Caki2 (cell line): ENCODE results near the gene CBX5. TPM values are rescaled to one million over a fixed set of nuclear protein-coding genes. Genes with fewer than 3 reads are reported as not detected.

Source experiments
- DNase-seq: peaks from one replicate; pipeline ENCODE4 v3.0.0-alpha.2; 2015; ENCODE audit warnings: low read depth
- in situ Hi-C: cut with HindIII; loops from 2 replicates; pipeline ENCODE4 v1.10.0; 2016; ENCODE audit warnings: low sequenced_read_pairs, low pct_unique_long_range_greater_than_20kb, mixed read lengths
- total RNA-seq: library from RNA; depleted of rRNA; stranded (reverse); fragments of >200 nt; shearing (Covaris generic); gene quantifications from 2 replicates; pipeline ENCODE4 v1.2.3, GENCODE V29; 2014; ENCODE audit warnings: low replicate concordance

The CBX5 gene
- total RNA-seq, 1 experiment from 2014 or later: 44.3 TPM

DNA sequence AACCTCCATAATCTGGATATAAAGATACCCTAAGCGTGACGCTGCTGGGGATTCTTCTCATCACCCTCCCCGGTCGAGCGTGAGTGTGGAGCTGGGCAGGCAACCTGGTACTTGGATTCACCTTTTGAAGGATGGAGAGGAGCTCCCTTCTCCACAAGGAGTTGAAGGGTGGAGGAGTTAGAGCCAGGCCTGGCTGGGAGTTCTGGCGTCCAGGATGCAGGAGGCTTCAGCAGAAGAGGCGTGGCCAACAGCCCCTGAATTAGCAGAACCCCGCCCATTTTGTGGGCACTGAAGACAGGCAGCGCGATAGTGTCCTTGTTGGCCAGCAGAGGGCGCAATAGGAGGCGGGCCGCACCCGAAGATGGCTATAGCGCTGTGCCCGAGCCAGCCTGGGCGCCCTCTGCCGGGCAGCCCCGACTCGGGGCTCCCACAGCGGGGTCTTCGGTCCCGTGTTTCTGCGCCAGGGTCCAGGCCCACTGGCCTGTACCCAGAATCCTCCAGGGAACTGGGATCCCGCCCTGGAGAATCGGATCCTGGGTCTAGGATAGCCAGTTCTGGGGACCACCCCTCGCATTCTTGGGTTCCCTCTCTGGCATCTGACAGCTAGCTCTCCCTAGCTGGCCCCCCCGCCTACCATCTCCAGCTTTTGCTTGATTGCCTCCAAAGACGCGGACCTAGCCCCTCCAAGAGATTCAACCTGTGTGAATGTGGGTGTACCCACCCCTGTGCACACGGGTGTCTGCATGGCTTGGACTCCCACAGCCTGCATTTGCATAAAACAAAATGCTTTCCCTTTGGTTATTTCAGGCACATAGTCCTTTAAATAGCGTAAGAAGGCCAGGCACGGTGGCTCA is 65.1 kb downstream of the CBX5 start:
- in situ Hi-C loops: loop anchor here (25.0 kb wide), 1 partner anchor 202 kb away; the partner anchor contains the start of genes HOXC8 and HOXC9
- peak; percentile 87 for DNase-seq

DNA sequence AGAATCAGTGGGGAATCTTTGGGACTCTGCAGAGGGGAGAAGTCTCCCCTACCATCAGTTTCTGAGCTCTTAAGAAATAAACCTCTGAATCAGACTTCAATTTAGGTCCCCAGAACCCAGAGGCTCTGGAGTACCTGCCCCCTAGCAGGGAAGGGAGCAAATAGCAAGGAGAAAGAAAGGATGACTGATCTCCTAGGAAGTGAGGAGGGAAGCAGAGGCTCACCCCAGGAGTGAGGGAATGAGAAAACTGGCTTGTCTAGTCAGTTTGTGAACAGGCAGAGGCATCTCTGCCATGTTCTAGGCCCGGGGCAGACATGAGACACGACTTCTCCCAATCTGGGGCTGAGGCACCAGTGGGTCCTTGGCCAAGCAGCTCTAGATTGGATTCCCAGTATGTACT is 66.8 kb downstream of the CBX5 start:
- no peak for DNase-seq
- in situ Hi-C loops: loop anchor here (25.0 kb wide), 1 partner anchor 201 kb away; the partner anchor contains the start of genes HOXC8 and HOXC9

DNA sequence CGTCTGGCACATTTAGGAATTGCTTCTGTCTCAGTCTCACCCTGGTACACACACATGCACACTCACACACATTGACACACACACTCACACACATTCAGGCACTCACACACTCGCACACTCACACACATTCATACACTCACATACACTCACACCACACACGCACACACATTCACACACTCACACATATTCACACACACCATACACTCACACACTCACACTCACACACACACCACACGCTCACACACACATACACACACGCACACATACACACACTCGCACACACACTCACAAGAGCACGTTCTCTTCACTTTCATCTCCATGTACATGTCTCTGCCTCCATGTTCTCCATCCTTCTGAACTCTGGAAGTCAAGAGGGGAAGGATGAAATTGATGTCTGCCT is 68.0 kb downstream of the CBX5 start:
- in situ Hi-C loops: loop anchor here (25.0 kb wide), 1 partner anchor 200 kb away; the partner anchor contains the start of genes HOXC8 and HOXC9
- DNase-seq: no peak

DNA sequence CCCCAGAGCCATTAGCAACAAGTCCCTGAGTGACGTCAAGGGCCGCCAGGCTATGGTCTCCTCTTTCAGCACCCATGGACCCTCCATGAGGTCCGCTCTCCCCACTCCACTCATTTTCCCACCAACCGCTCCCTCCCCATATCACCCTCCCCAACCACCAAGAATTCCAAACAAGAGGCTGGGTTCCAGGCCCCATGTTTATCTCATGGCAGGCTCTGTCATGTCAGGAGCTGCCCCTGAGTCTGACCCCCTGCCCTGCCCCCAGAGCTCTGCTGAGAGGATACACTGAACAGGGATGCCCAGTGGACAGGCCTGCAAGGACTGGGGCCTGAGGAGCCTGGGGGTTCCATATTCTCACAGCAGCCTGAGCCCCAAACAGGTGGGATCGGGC is 69.5 kb downstream of the CBX5 start:
- in situ Hi-C loops: loop anchor here (25.0 kb wide), 1 partner anchor 198 kb away; the partner anchor contains the start of genes HOXC8 and HOXC9
- DNase-seq: no peak

DNA sequence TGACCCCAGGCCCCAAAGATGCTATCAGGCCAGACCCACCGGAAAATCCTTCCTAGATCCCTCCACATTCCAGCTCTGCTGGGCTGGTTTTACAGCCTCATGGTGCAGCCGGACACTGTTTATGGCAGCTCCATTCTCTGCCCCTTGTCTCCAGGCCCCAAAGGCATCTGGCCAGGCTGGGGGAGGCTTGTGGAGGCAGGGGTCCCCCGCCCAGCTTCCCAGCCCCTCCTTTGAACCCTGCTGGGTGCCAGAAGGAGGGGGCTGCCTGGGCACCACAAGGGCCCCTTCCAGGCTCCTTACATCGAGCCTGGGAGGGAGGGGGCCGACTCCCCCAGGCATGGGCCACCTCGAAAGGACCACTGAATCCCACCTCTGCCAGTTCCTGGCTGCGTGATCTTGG is 71.3 kb downstream of the CBX5 start:
- no peak for DNase-seq
- in situ Hi-C loops: loop anchor here (25.0 kb wide), 1 partner anchor 196 kb away; the partner anchor contains the start of genes HOXC8 and HOXC9

DNA sequence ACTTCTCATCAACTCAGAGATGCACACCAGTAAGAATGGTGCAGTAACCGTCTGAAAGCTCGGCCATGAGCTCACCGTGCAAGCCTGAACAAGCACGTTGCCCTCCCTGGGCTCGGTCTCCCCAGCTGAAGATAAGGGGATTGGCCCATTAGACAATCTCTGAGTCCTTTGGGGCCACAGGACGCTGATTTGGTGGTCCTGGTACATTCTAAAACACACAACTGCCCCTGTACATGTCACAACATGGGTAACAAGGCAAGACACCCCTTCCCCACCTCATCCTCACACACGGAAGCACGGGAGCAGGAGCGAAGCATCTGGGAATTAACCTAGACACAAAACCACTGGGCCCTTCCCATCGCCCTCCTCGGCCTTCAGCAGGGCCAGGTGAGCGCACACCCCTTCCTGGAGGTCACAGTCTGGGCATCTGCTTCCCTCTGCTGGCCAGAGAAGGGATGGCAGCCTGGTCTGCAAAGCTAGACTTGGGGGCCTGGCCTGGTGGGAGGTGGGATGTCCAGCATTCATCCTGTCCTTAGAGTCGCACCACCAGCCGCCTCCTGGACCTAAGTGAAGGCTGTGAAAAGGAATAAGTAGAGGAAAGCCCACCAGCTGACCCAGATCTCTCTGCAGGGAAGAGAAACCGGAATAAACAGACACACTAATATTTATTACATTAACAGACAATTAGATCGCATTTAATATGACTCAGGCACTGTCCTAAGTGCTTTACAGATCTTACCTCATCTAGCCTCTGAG is 72.2 kb downstream of the CBX5 start:
- peak; percentile 70 for DNase-seq
- in situ Hi-C loops: loop anchor here (25.0 kb wide), 1 partner anchor 195 kb away; the partner anchor contains the start of genes HOXC8 and HOXC9

DNA sequence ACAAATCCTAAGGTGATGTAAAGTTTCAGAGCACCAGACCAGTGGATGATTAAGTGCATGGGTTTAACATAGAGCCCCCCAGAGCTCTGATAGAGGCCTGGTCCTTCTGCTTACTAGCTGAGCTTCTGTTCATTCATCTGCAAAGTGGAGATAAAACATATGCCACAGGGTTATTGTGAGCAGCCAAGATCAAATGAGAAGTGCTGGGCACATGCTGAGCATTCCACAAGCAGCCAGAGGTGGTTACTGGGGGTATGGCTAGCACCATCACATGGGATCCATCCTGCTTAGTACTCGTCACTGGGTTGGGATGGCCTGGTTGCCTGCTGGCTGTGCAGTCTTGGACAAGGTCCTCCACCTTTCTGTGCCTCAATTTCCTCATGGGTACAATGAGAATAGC is 73.1 kb downstream of the CBX5 start:
- no peak for DNase-seq
- in situ Hi-C loops: loop anchor here (25.0 kb wide), 1 partner anchor 194 kb away; the partner anchor contains the start of genes HOXC8 and HOXC9

DNA sequence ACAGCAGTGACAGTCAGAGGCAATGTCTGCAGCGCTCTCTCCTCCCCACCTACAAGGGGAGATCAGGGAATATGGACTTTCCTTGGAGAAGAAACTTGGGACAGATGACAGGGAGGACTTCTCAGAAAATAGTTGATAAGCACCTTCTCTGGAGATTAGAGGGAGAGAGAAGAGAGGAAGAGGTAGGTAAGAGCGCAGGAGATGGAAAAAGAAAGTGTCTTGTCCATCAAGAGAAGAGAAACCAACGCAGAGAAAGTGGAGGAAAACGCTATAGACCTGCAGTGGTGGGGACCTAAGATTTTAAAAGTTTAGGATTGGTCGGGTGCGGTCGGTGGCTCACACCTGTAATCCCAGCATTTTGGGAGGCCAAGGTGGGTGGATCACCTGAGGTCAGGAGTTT is 75.6 kb downstream of the CBX5 start:
- in situ Hi-C loops: loop anchor here (25.0 kb wide), 1 partner anchor 192 kb away; the partner anchor contains the start of genes HOXC8 and HOXC9
- DNase-seq: no peak

DNA sequence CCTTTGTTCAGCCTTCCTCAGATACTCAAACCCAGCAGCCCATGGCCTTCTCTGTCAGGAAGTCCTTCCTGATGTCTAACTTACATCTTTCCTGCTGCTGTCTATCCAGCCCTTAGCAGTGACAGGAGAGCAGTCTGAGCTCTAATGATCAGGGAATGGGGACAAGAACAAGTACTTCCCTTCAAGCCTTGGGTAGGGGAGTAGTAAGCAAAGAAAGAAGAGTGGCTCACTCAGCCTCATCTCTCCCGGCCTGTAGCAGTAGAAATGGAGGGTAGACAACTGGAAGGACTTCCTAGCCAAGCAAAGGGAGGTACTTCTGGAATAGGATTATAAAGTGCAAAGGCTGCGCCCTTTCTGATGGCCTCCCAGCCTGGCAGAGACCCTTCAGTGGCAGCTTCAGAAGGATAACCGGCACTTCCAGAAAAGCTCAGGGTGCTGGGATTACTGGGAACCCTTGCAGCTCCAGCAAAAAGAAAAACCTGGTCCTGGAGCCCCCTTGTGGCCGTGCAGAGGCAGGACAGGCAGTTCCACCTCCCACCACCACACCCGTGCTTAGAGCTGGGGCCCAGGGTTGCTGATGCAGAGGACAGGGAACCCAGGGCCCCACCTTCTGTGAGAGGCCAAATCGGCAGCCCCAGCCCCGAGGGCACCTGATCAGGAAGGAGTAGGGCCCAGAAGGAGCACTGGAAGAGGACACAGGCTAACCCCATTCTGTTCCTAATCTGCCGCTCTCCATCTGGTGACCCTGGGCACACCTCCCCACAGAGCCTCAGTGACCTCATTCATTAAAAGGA is 78.7 kb downstream of the CBX5 start:
- in situ Hi-C loops: loop anchor here (25.0 kb wide), 1 partner anchor 189 kb away; the partner anchor contains the start of genes HOXC8 and HOXC9
- peak; percentile 74 for DNase-seq

DNA sequence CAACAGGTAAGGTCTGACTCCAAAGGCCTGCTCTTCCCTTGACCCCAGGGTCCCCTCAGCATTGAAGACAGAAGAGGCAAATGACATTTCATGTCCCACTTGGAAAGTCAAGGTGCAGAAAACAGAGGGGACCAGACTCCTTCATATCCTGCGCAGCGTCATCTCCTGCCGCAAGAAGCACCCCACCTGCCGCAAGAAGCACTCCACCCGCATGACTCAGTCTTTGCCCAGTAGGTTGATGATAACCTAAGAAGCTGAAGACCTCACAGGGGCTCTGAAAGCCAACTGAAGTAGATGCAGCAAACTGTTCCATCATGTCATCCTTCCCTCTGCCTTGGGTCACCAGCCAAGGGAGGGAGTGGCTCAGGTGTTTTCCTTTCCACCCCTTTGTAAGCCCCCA is 79.5 kb downstream of the CBX5 start:
- in situ Hi-C loops: loop anchor here (25.0 kb wide), 1 partner anchor 188 kb away; the partner anchor contains the start of genes HOXC8 and HOXC9
- no peak for DNase-seq

DNA sequence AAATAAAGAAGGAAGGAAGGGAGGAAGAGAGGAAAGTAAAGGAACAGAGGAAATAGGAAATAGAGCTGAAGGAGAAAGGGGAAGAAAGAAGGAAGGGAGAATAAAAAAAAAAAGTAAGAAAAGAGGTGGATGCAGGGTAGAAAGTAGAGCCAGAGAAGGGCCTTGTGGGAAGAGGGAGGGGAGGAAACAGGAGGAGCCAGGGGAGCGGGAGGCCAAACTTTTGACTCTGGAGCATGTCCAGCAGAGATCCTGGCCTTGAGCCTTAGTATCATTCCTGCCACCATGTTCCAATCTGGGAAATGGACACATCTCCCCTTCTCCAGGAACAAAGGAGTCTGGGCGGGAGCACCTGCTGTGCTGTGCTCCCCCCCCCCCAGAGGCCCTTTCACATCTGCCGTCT is 80.0 kb downstream of the CBX5 start:
- no peak for DNase-seq
- in situ Hi-C loops: loop anchor here (25.0 kb wide), 1 partner anchor 188 kb away; the partner anchor contains the start of genes HOXC8 and HOXC9

DNA sequence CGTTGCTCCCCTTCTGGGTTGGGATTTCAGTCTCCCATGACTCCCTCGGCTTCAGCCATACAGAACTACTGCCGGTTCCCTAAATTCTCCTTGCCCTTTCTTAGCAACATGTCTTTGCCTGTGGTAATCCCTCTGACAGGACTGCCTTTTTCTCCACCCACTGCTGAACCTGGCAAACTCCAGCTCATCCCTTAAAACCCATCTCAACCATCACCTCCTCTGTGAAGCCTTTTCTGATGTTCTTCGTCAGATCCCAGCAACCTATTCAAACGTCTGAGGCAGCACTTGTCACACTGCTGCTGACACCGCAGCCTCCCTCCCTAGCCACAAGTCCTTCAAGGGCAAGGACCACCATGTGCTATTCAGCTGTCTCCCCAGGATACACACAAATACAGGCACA is 80.9 kb downstream of the CBX5 start:
- DNase-seq: no peak
- in situ Hi-C loops: no loop called here

DNA sequence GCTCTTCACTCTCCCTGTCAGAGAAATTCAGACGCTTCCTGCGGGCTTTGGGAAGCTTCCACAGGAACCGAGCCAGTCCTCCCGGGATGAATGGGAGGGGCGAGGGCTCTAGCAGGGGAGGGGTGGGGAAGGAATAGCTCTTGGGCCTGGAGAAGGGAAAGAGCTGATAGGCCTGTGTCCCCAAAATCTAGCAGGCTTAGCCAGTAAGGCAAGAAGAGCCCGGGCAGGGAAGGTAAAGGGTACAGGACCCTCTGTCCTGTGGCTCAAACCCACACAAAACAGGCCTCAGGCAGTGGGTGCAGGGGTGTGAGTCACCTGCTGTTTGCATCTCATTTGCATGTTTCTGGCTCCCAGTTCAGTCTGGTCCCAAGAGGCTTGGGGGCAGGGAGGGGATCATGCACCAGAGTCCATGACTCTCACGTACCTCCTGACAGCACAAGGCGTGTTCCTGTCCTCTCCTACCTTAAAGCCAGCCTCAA is 82.5 kb downstream of the CBX5 start:
- in situ Hi-C loops: no loop called here
- no peak for DNase-seq

DNA sequence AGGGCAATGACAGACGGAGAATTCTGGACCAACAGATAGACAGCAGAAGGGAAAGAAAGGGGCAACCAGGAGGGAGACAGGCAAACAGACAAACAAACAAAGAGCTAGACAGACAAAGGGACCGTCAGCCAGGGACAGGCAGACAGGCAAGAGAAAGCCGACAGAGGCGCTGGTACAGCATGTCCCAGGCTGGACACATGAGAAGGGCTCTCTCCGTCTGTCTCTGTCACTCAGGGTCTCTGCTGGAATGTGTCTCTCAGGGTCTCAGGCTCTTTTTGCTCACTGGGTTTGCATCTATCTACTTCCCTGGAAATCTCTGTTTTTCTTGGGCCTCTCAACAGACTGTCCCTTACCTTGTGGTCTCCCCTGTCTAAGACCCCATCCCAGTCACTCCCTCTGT is 82.9 kb downstream of the CBX5 start:
- DNase-seq: no peak
- in situ Hi-C loops: no loop called here

DNA sequence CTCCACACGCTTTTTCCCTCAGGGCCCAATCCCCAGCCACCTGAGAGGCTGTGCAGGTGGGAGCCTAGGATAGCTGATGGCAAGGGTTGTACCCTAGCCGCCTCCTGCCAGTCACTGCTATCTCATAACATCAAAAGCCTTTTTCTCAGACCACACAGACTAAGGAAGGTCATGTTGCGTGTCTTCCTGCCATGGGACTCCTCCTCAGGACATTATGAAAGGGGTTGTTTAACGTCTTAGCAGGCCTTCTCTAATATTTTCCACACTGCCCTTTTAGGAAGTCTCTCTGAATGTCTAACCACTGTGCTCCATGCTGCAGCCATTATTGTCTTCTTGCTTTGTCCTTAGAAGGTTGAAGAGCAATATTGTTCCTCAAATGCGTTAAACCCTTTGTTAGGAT is 83.5 kb downstream of the CBX5 start:
- DNase-seq: no peak
- in situ Hi-C loops: no loop called here

DNA sequence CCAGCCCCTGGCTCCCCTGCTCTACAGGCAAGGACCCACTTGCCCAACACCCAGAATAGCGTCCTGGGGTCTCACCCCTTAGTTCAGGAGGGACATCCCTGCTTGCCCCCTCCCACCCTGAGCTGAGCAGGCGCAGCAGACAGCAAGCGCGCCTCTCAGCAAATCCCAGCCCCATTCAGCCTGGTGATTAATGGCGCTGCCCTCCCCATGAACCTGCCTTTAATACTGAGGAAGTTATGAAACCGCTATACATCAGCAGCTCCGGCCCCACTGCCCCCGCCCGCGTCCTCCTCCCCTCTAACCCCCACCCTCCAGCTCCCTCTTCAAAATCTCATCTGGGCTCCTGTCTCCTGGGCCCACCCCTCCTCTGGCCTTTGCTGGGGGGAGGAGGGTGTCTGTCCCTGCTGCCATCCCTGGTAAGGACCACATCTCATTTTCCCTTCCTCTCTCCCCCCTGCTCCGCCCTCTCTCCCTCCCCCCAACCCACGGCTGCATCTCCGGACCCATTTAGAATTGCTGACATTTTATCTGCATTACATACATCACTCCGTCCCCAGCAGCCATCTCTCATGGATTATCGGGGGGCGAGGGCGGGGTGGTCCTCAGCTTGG is 84.1 kb downstream of the CBX5 start:
- in situ Hi-C loops: no loop called here
- no peak for DNase-seq

DNA sequence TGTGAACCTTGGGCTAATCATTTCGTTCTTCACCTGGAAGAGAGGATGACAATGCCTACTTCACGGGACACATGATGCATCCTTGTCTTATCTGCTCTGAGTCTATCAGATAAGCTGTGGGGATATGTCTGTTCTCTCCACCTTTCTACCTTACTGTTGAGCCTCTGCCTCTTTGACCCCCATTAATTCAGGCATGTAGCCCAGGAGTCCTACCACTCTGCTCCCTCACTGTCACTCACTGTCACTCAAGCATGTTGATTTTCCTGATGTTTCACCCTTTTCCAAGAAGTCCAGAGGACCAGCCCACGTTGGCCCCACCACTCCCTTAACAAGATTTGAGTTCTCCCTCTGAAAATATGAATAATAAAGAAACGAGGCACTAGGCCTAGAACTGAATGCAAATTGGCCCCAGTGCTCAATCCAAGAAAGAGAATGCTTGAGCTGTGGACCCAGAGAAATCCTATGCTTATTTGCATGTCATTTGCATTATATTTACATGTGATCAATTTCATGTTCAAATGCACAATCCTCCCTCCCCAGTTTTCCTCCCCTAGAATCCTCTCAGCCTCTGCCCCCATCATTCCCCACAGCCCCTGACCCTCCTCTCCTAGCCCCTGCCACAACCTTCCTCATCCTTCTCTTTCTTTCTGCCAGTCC is 84.7 kb downstream of the CBX5 start:
- in situ Hi-C loops: no loop called here
- no peak for DNase-seq
